Left forelimb (tissue), 1 donor: ENCODE measurements around the gene MADD.
"Not testable (repeated sequence)": the region's sequence is repeated elsewhere in the genome, so short reads cannot be mapped to it uniquely, and the experiment has no call there.

Source experiments
- DNase-seq: peaks from one replicate; pipeline ENCODE4 v3.0.0-alpha.2; 2018; ENCODE audit warnings: low spot score

Gene MADD

GRCh38 chr11:47325271-47326041 lies 55.5 kb downstream of the MADD start:
- DNase-seq, result peak; percentile 40

GRCh38 chr11:47326198-47326597 lies 56.3 kb downstream of the MADD start:
- no peak for DNase-seq

GRCh38 chr11:47327025-47327424 lies 57.1 kb downstream of the MADD start:
- no peak for DNase-seq

GRCh38 chr11:47327949-47328348 lies 58.0 kb downstream of the MADD start:
- DNase-seq, result no peak

GRCh38 chr11:47328449-47329390 lies 58.8 kb downstream of the MADD start:
- no peak for DNase-seq

- no peak for DNase-seq
Measured at GRCh38 chr11:47329431-47329986, 59.6 kb downstream of the MADD start.

- DNase-seq, result peak; percentile 57
Measured at GRCh38 chr11:47329987-47330931, 60.3 kb downstream of the MADD start.

- peak; percentile 53 for DNase-seq
Measured at GRCh38 chr11:47331454-47332302, 61.7 kb downstream of the MADD start.

GRCh38 chr11:47332303-47332711 lies 62.4 kb downstream of the MADD start:
- DNase-seq, result peak; percentile 47

- DNase-seq, result no peak
Measured at GRCh38 chr11:47332791-47333525, 63.0 kb downstream of the MADD start.

GRCh38 chr11:47333526-47333845 lies 63.6 kb downstream of the MADD start:
- no peak for DNase-seq

GRCh38 chr11:47333886-47334443 lies 64.0 kb downstream of the MADD start:
- DNase-seq, result no peak

- not testable (repeated sequence) for DNase-seq
Measured at GRCh38 chr11:47334699-47335411, 64.9 kb downstream of the MADD start.

- no peak for DNase-seq
Measured at GRCh38 chr11:47335733-47336132, 65.8 kb downstream of the MADD start.

- DNase-seq, result no peak
Measured at GRCh38 chr11:47336595-47336994, 66.7 kb downstream of the MADD start.

GRCh38 chr11:47337229-47337924 lies 67.4 kb downstream of the MADD start:
- no peak for DNase-seq

- DNase-seq, result no peak
Measured at GRCh38 chr11:47338396-47339241, 68.7 kb downstream of the MADD start.
